ENCODE results near the gene KLHL22. TPM values are rescaled to one million over a fixed set of nuclear protein-coding genes. Genes with fewer than 3 reads are reported as not detected.

The KLHL22 gene
- total RNA-seq, 1 donor from 2014 or later: 14.3 TPM

DNA sequence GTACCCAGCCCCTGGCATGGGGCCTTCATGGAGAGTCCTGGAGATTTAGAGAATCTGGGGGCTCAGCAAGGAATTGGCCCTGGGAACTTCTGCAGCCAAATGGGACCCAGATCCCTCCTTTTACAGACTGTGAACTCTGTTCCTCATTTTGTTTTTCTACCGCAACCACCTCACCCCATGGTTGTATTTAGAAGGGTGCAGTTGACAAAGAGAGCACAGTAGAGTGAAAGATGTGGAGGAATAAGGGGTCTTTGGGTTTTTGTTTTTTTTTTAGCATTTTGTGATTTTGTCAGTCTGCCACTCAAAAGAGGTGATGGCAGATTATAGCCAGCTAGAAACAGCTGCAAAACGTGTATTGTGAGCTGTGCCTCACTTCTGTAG is 99.7 kb downstream of the KLHL22 start:
- no peak overlapping the region for H3K27ac ChIP-seq
- no peak for DNase-seq (ENCODE audit: low spot score)
- no peak overlapping the region for H2AFZ ChIP-seq (replicated peaks)
- H3K4me3 ChIP-seq: peak overlapping the region; percentile 75
- H3K79me2 ChIP-seq (ENCODE audit: low read depth): peaks cover 62% of the 10 kb centered on the region
- H3K4me3 Mint-ChIP-seq: peak overlapping the region; percentile 93
- peaks cover 11% of the 10 kb centered on the region for H3K4me1 ChIP-seq
- peaks cover 18% of the 10 kb centered on the region for H3K36me3 Mint-ChIP-seq
- H3K27ac Mint-ChIP-seq: no peak overlapping the region
- no peaks in the 10 kb centered on the region for H3K9me3 Mint-ChIP-seq
- peak overlapping the region; percentile 78 for H3K4me2 ChIP-seq
- no peaks in the 10 kb centered on the region for H3K9me3 ChIP-seq (ENCODE audit: low read depth)
- no peaks in the 10 kb centered on the region for H3F3A ChIP-seq (ENCODE audit: low read depth)
- peaks cover 3% of the 10 kb centered on the region for H3K27me3 Mint-ChIP-seq (ENCODE audit: insufficient read depth, low read depth)
- H4K20me1 ChIP-seq (ENCODE audit: low read depth): peaks cover 59% of the 10 kb centered on the region
- no peak for TF ChIP-seq EZH2phosphoT487 (IDR thresholded peaks at IDR 0.05)
- TF ChIP-seq EZH2 (IDR thresholded peaks at IDR 0.05): no peak
- TF ChIP-seq CTCF (IDR thresholded peaks at IDR 0.05): no peak
- H3K9ac ChIP-seq: no peak overlapping the region
- no peaks in the 10 kb centered on the region for H3K36me3 ChIP-seq
- no peaks in the 10 kb centered on the region for H3K27me3 ChIP-seq
- H3K4me1 Mint-ChIP-seq: peaks cover 30% of the 10 kb centered on the region

- no peaks in the 10 kb centered on the region for H3K9me3 ChIP-seq (ENCODE audit: low read depth)
- Mint-ChIP-seq H3K9me3 (no peaks in the 10 kb centered on the region), H3K36me3 (peaks cover 18% of the 10 kb centered on the region), H3K27ac (peak overlapping the region; percentile 37), H3K4me1 (peaks cover 30% of the 10 kb centered on the region), H3K4me3 (peak overlapping the region; percentile 93), H3K27me3 (ENCODE audit: insufficient read depth, low read depth) (peaks cover 3% of the 10 kb centered on the region)
- no peak for DNase-seq (ENCODE audit: low spot score)
- H2AFZ ChIP-seq (replicated peaks): no peak overlapping the region
- no peak overlapping the region for H3K9ac ChIP-seq
- H3K79me2 ChIP-seq (ENCODE audit: low read depth): peaks cover 58% of the 10 kb centered on the region
- TF ChIP-seq CTCF (IDR thresholded peaks at IDR 0.05) (no peak), EZH2phosphoT487 (IDR thresholded peaks at IDR 0.05) (no peak), EZH2 (IDR thresholded peaks at IDR 0.05) (no peak)
- H3K27me3 ChIP-seq: no peaks in the 10 kb centered on the region
- H3K4me1 ChIP-seq: peaks cover 11% of the 10 kb centered on the region
- H3K27ac ChIP-seq: no peak overlapping the region
- peak overlapping the region; percentile 78 for H3K4me2 ChIP-seq
- no peaks in the 10 kb centered on the region for H3F3A ChIP-seq (ENCODE audit: low read depth)
- no peaks in the 10 kb centered on the region for H3K36me3 ChIP-seq
- H4K20me1 ChIP-seq (ENCODE audit: low read depth): peaks cover 54% of the 10 kb centered on the region
- H3K4me3 ChIP-seq: peak overlapping the region; percentile 75
Observed at GRCh38 chr22:20395181-20395906, 100.3 kb downstream of the KLHL22 start.

- peak within 1 kb of the TSS; percentile 54 for H3K9ac ChIP-seq
- Mint-ChIP-seq H3K27ac (peak within 1 kb of the TSS; percentile 97), H3K36me3 (peaks cover 13% of the 10 kb centered on the region), H3K9me3 (no peaks in the 10 kb centered on the region), H3K4me1 (peaks cover 28% of the 10 kb centered on the region), H3K4me3 (peak within 1 kb of the TSS; percentile 93), H3K27me3 (ENCODE audit: insufficient read depth, low read depth) (peaks cover 6% of the 10 kb centered on the region)
- peaks cover 43% of the 10 kb centered on the region for H3K79me2 ChIP-seq (ENCODE audit: low read depth)
- H3F3A ChIP-seq (ENCODE audit: low read depth): no peaks in the 10 kb centered on the region
- H3K27me3 ChIP-seq: peaks cover 7% of the 10 kb centered on the region
- H3K4me2 ChIP-seq: peak within 1 kb of the TSS; percentile 78
- TF ChIP-seq CTCF (IDR thresholded peaks at IDR 0.05) (no peak), EZH2phosphoT487 (IDR thresholded peaks at IDR 0.05) (no peak), EZH2 (IDR thresholded peaks at IDR 0.05) (peak; percentile 39)
- H2AFZ ChIP-seq (replicated peaks): peak within 1 kb of the TSS; percentile 91
- peaks cover 40% of the 10 kb centered on the region for H4K20me1 ChIP-seq (ENCODE audit: low read depth)
- H3K4me3 ChIP-seq: peak within 1 kb of the TSS; percentile 75
- no peaks in the 10 kb centered on the region for H3K9me3 ChIP-seq (ENCODE audit: low read depth)
- no peak within 1 kb of the TSS for H3K27ac ChIP-seq
- peak; percentile 97 for DNase-seq (ENCODE audit: low spot score)
- H3K36me3 ChIP-seq: no peaks in the 10 kb centered on the region
- H3K4me1 ChIP-seq: peaks cover 11% of the 10 kb centered on the region
Observed at GRCh38 chr22:20393705-20394476, 101.7 kb downstream of the KLHL22 start, which contains the start of gene ZNF74. Gene ZNF74, plus strand, starts transcription at chr22:20394151. Its CDS starts 478 bp downstream, at chr22:20394629.
